Placental pericyte (primary cell): ENCODE measurements around the gene NAALADL2. TPM values are rescaled to one million over a fixed set of nuclear protein-coding genes. Genes with fewer than 3 reads are reported as not detected.

Source experiments
- small RNA-seq: library from RNA; depleted of rRNA; stranded (forward); fragments of <200 nt; gene quantifications from one replicate; pipeline ENCODE3, GENCODE V24; 2012; ENCODE audit warnings: low replicate concordance
- total RNA-seq: library from RNA; depleted of rRNA; stranded (reverse); fragments of >200 nt; gene quantifications from 2 replicates; pipeline ENCODE4 v1.2.3, GENCODE V29; 2012

Gene NAALADL2
- total RNA-seq = 2.7 and 4.2 TPM in 2 replicates

DNA sequence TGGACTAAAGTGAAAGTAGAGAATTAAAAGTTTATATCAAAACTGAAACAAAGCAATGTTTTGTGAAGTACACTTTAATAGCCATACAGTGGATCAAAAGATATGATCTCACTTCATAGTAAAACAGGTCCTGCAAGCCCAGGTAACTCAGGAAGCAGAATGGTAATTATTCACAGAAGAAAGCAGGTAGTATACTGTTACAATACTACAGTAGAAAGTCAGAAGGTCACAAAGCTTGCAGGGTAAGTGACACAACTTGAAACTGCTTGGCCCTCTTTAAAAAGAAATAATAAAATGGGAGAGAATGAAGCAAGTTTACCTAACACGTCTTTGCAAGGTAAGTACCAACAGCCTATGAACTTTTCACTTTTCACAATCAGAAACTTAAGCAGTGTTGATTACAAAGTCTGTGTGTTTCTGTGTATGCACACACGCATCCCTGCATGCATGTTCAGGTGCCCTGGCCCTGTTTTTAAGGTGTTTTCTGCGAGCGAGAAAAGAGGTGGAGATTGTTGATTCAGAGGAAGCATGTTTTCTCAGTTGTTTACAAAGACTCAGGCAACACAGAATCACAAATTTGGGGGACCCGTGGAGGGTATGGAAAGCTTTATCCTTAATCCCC, at the start of gene NAALADL2:
Gene NAALADL2 (plus strand): TSS at position 221 of the 622 bp plus-strand sequence.

Small RNA genes within 50 kb of the gene (small RNA-seq; reads per million reads assigned to genes)
- gene MIR4789 = not detected
- 0.23 reads per million for gene RNU4-91P
- gene RNU6-1233P = not detected
- gene RNU6-1317P = not detected
